WTC11 (cell line): ENCODE results near the gene SLC41A1. TPM values are rescaled to one million over a fixed set of nuclear protein-coding genes. Genes with fewer than 3 reads are reported as not detected.

ENCODE experiments used
- ATAC-seq: fragments of 200-7000 bp; cut with Tn5 transposase; 2 replicates; pipeline ENCODE4 v1.10.0; 2021; ENCODE audit warnings: mild to moderate bottlenecking, moderate library complexity
- CTCF ChIA-PET: fragments of 300-600 bp; sonication (Branson Sonifier 250); formaldehyde crosslinking; loops from one replicate; lab custom pipeline; 2021; ENCODE audit warnings: antibody characterized with exemption; lab: Charles Lee
- POLR2A ChIA-PET: fragments of 350-600 bp; sonication (Branson Sonifier 250); formaldehyde crosslinking; loops from one replicate; lab custom pipeline; 2021; ENCODE audit warnings: antibody characterized with exemption; lab: Charles Lee
- DNase-seq: peaks from one replicate; pipeline ENCODE4 v3.0.0; 2021; ENCODE audit warnings: low spot score
- H3K27ac Mint-ChIP-seq: 2 replicates; pipeline ENCODE4 v1.8.0; 2021; ENCODE audit warnings: mixed read lengths
- H3K27me3 Mint-ChIP-seq: 2 replicates; pipeline ENCODE4 v1.8.0; 2021; ENCODE audit warnings: low read depth, mild to moderate bottlenecking, moderate library complexity, mixed read lengths
- H3K36me3 Mint-ChIP-seq: 2 replicates; pipeline ENCODE4 v1.8.0; 2021; ENCODE audit warnings: mixed read lengths
- H3K4me1 Mint-ChIP-seq: 2 replicates; pipeline ENCODE4 v1.8.0; 2022; ENCODE audit warnings: mixed read lengths
- H3K4me3 Mint-ChIP-seq: 2 replicates; pipeline ENCODE4 v1.8.0; 2021; ENCODE audit warnings: mild to moderate bottlenecking, moderate library complexity, mixed read lengths
- H3K9me3 Mint-ChIP-seq: 2 replicates; pipeline ENCODE4 v1.8.0; 2021; ENCODE audit warnings: mixed read lengths
- CDX4 ChIP-seq: fragments of 250-450 bp; sonication (Bioruptor Pico); IDR thresholded peaks from 2 replicates; pipeline ENCODE4 v1.9.0; 2021; ENCODE audit warnings: moderate library complexity, mild to moderate bottlenecking, inconsistent platforms, borderline replicate concordance
- ETV6 ChIP-seq: sonication (generic); formaldehyde crosslinking; IDR thresholded peaks from 2 replicates; pipeline ENCODE4 v1.8.1; 2022; ENCODE audit warnings: mild to moderate bottlenecking, missing genetic modification reagents
- FOXJ3 ChIP-seq: sonication (generic); formaldehyde crosslinking; IDR thresholded peaks from 2 replicates; pipeline ENCODE4 v1.9.0; 2021; ENCODE audit warnings: missing genetic modification reagents, mild to moderate bottlenecking, borderline replicate concordance
- GABPB1 ChIP-seq: sonication (generic); formaldehyde crosslinking; IDR thresholded peaks from 2 replicates; pipeline ENCODE4 v1.8.1; 2023; ENCODE audit warnings: mild to moderate bottlenecking, missing genetic modification reagents
- HMGXB4 ChIP-seq: sonication (generic); formaldehyde crosslinking; IDR thresholded peaks from 2 replicates; pipeline ENCODE4 v1.8.1; 2023; ENCODE audit warnings: mild to moderate bottlenecking, moderate library complexity, missing genetic modification reagents
- JAZF1 ChIP-seq: fragments of 250-450 bp; sonication (Bioruptor Pico); IDR thresholded peaks from 2 replicates; pipeline ENCODE4 v1.9.0; 2021; ENCODE audit warnings: moderate library complexity, mild to moderate bottlenecking, inconsistent platforms
- MAX ChIP-seq: sonication (generic); formaldehyde crosslinking; IDR thresholded peaks from 2 replicates; pipeline ENCODE4 v1.8.0; 2022; ENCODE audit warnings: mild to moderate bottlenecking, missing genetic modification reagents
- NR1H2 ChIP-seq: sonication (generic); formaldehyde crosslinking; IDR thresholded peaks from 2 replicates; pipeline ENCODE4 v1.9.0; 2021; ENCODE audit warnings: mild to moderate bottlenecking, moderate library complexity, missing genetic modification reagents
- PREB ChIP-seq: sonication (generic); formaldehyde crosslinking; IDR thresholded peaks from 2 replicates; pipeline ENCODE4 v1.8.1; 2022; ENCODE audit warnings: mild to moderate bottlenecking, missing genetic modification reagents, moderate library complexity, borderline replicate concordance
- PRRX2 ChIP-seq: fragments of 250-450 bp; sonication (Bioruptor Pico); IDR thresholded peaks from 2 replicates; pipeline ENCODE4 v1.8.0; 2021; ENCODE audit warnings: mild to moderate bottlenecking
- USF1 ChIP-seq: sonication (generic); formaldehyde crosslinking; IDR thresholded peaks from 2 replicates; pipeline ENCODE4 v1.8.0; 2022; ENCODE audit warnings: mild to moderate bottlenecking, missing genetic modification reagents
- USF2 ChIP-seq: sonication (generic); formaldehyde crosslinking; IDR thresholded peaks from 2 replicates; pipeline ENCODE4 v1.8.1; 2023; ENCODE audit warnings: mild to moderate bottlenecking, missing genetic modification reagents, moderate library complexity
- ZNF121 ChIP-seq: sonication (generic); formaldehyde crosslinking; IDR thresholded peaks from 2 replicates; pipeline ENCODE4 v1.8.0; 2023; ENCODE audit warnings: missing genetic modification reagents
- ZNF281 ChIP-seq: sonication (generic); formaldehyde crosslinking; IDR thresholded peaks from 2 replicates; pipeline ENCODE4 v1.8.0; 2023; ENCODE audit warnings: mild to moderate bottlenecking, missing genetic modification reagents
- total RNA-seq: library from RNA; stranded (reverse); gene quantifications from 3 replicates; pipeline ENCODE4 v1.2.3, GENCODE V29; 2021

The SLC41A1 gene
- total RNA-seq, 1 experiment from 2014 or later = 32.8 TPM

GRCh38 chr1:205775015-205775716, 37.8 kb downstream of the SLC41A1 start, which contains the start of gene RAB29:
RAB29 (minus strand) TSS chr1:205775482; CDS start chr1:205774956, 526 bp downstream.
- DNase-seq (peak; percentile 85), ATAC-seq (peak; percentile 93)
- no peak within 1 kb of the TSS for H3K27ac Mint-ChIP-seq
- H3K4me3 Mint-ChIP-seq = peak within 1 kb of the TSS; percentile 86
- H3K36me3 Mint-ChIP-seq = peaks cover 4% of the 10 kb centered on the region; the same call in 1 of the 2 replicates
- CTCF ChIA-PET = interaction anchor here (1.0 to 2.3 kb wide), 3 partner anchors 11 to 202 kb away, joined by 3 to 15 read pairs (median 3); no protein-coding TSS in a partner anchor
- TF ChIP-seq GABPB1 (no peak), USF1 (CRISPR knock-in tag) (peak; percentile 96), CDX4 (CRISPR knock-in tag) (no peak), MAX (peak; percentile 77; the same call in 1 of the 2 replicates), USF2 (peak; percentile 96), ZNF121 (no peak), NR1H2 (CRISPR knock-in tag) (no peak), PREB (CRISPR knock-in tag) (no peak), PRRX2 (CRISPR knock-in tag) (no peak), JAZF1 (CRISPR knock-in tag) (no peak), ETV6 (CRISPR knock-in tag) (peak; percentile 50; the same call in 1 of the 2 replicates)
- peaks cover 13% of the 10 kb centered on the region for H3K4me1 Mint-ChIP-seq
- peaks cover 27% of the 10 kb centered on the region for H3K9me3 Mint-ChIP-seq
- peaks cover 62% of the 10 kb centered on the region for H3K27me3 Mint-ChIP-seq
- POLR2A ChIA-PET = interaction anchor here (2.0 kb wide), 1 partner anchor 25 kb away, joined by 6 read pairs; the partner anchor contains the start of gene NUCKS1

- Mint-ChIP-seq H3K27me3 (peaks cover 58% of the 10 kb centered on the region), H3K4me1 (peaks cover 13% of the 10 kb centered on the region), H3K4me3 (peak overlapping the region; percentile 86), H3K36me3 (peaks cover 4% of the 10 kb centered on the region; the same call in 1 of the 2 replicates), H3K9me3 (peaks cover 27% of the 10 kb centered on the region), H3K27ac (no peak overlapping the region)
- peak; percentile 37 for DNase-seq
- CTCF ChIA-PET = interaction anchor here (0.6 to 2.3 kb wide), 6 partner anchors 10 to 407 kb away, joined by 3 to 15 read pairs (median 4); no protein-coding TSS in a partner anchor
- TF ChIP-seq HMGXB4 (CRISPR knock-in tag) (peak; percentile 3; the same call in 1 of the 2 replicates), ZNF281 (no peak), PREB (CRISPR knock-in tag) (no peak), FOXJ3 (CRISPR knock-in tag) (no peak), USF2 (no peak)
- ATAC-seq = peak; percentile 82
- POLR2A ChIA-PET = interaction anchor here (2.0 kb wide), 1 partner anchor 25 kb away, joined by 6 read pairs; the partner anchor contains the start of gene NUCKS1
Measured at GRCh38 chr1:205774198-205775014, 38.6 kb downstream of the SLC41A1 start.
